C4-2B (cell line): ENCODE measurements around the gene JARID2.

ENCODE experiments used
- CTCF ChIP-seq: fragments of 450-650 bp; conservative IDR thresholded peaks from 2 replicates; pipeline ENCODE4 v1.5.1; 2017; ENCODE audit warnings: mild to moderate bottlenecking
- ZFX ChIP-seq: fragments of 450-650 bp; IDR thresholded peaks from 2 replicates; pipeline ENCODE4 v1.6.1; 2017

GRCh38 chr6:15554728-15555100 lies 308.8 kb downstream of the JARID2 start:
- TF ChIP-seq CTCF (no peak), ZFX (no peak)
